ENCODE results near the gene AGO4.
"Not testable (repeated sequence)": the region's sequence is repeated elsewhere in the genome, so short reads cannot be mapped to it uniquely, and the experiment has no call there.

Gene AGO4

DNA sequence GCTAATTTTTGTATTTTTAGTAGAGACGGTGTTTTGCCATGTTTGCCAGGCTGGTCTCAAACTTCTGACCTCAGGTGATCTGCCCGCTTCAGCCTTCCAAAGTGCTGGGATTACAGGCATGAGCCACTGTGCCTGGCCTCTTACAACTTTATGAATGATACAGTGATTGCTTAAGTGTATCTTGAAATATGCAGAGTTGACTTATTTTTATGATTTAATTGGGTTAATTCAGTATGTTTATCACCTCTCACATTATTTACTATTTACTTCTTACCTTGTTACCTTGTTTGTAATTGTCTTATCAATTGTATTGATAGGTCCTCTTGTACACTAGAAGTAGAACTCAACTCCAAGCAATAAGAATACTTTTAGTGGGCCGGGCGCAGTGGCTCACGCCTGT lies 4.9 kb downstream of the AGO4 start:
- H3K36me3 ChIP-seq (ENCODE audit: control insufficient read depth, insufficient read depth, low read length); H3K4me1 ChIP-seq (ENCODE audit: control insufficient read depth, insufficient read depth, low read length); H3K4me3 ChIP-seq (ENCODE audit: low read length); H3K27me3 ChIP-seq (ENCODE audit: control insufficient read depth, insufficient read depth, low read length); H3K27ac ChIP-seq (ENCODE audit: low read length); H3K9me3 ChIP-seq (ENCODE audit: control insufficient read depth, insufficient read depth, low read length); DNase-seq (ENCODE audit: low read depth, low spot score): not testable (repeated sequence)
- no CpG with 5 or more reads among the region's 5 CpGs for WGBS (ENCODE audit: insufficient coverage, insufficient read length)

DNA sequence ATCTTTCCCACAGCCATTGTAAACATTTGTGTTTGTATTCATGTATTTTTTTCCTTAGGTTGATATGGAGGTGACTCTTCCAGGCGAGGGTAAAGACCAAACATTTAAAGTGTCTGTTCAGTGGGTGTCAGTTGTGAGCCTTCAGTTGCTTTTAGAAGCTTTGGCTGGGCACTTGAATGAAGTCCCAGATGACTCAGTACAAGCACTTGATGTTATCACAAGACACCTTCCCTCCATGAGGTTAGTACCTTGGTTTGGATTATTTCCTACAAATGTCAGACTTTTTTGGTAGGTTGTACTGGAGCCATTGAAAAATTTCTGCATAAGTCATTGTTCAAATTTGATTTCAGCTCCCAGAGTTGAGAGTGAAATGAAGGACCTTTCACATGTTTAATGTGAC lies 17.4 kb downstream of the AGO4 start:
- no peak for DNase-seq (ENCODE audit: low read depth, low spot score)
- Histone ChIP-seq H3K9me3 (ENCODE audit: control insufficient read depth, insufficient read depth, low read length) (no peaks in the 10 kb centered on the region; the same call in 1 of the 2 replicates), H3K27ac (ENCODE audit: low read length) (no peak overlapping the region), H3K27me3 (ENCODE audit: control insufficient read depth, insufficient read depth, low read length) (no peaks in the 10 kb centered on the region), H3K4me1 (ENCODE audit: control insufficient read depth, insufficient read depth, low read length) (no peaks in the 10 kb centered on the region), H3K36me3 (ENCODE audit: control insufficient read depth, insufficient read depth, low read length) (no peaks in the 10 kb centered on the region; the same call in 1 of the 2 replicates), H3K4me3 (ENCODE audit: low read length) (no peak overlapping the region)
- WGBS (ENCODE audit: insufficient coverage, insufficient read length) = no CpG with 5 or more reads among the region's 1 CpG

DNA sequence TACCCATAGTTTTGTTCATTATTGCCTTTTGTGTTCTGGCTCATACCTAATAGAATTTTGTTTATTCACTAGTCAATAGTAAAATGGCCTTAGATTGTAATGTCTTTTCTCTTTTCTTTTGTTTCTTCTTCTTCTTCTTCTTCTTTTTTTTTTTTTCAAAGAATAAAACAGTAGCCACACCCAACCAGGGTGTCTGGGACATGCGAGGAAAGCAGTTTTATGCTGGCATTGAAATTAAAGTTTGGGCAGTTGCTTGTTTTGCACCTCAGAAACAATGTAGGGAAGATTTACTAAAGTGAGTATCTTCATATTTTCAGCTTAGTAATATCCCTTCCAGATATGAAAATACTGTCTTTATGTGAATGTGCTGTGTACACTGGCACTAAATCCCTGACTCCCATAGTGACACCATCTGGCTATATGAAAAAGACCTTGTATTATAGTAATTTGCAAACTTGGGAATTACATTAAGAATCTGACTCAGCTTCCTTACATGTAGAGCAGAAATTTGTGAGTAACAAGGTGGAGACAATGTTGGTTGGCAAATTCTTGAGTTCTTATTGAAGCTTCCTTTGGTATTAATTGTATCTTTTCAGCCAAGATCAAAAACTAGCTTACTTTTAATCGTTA lies 24.6 kb downstream of the AGO4 start:
- Histone ChIP-seq H3K27ac (ENCODE audit: low read length) (no peak overlapping the region), H3K36me3 (ENCODE audit: control insufficient read depth, insufficient read depth, low read length) (no peaks in the 10 kb centered on the region), H3K4me3 (ENCODE audit: low read length) (no peak overlapping the region), H3K9me3 (ENCODE audit: control insufficient read depth, insufficient read depth, low read length) (no peaks in the 10 kb centered on the region), H3K4me1 (ENCODE audit: control insufficient read depth, insufficient read depth, low read length) (no peaks in the 10 kb centered on the region), H3K27me3 (ENCODE audit: control insufficient read depth, insufficient read depth, low read length) (no peaks in the 10 kb centered on the region)
- DNase-seq (ENCODE audit: low read depth, low spot score) = no peak
- WGBS (ENCODE audit: insufficient coverage, insufficient read length) = no CpG with 5 or more reads among the region's 2 CpGs

DNA sequence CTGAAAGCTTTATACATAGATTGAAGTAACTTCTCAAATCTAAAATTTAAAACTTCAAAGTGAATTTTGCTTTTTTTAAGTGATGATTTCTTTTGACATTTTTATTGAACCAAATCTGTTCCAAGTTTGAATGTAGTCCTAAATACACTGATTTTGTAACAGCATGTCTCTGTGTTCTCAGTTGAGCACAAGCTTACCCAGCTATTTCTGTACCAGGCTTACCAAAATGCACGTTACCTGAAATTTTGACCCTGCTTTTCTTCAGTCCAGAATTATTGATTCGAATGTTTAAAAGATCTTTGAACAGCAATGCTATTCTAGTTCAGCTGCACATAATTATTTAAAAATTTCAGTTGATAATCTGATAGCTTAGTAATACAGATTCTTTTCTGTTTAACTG lies 25.6 kb downstream of the AGO4 start:
- no peak overlapping the region for H3K27ac ChIP-seq (ENCODE audit: low read length)
- no peaks in the 10 kb centered on the region for H3K4me1 ChIP-seq (ENCODE audit: control insufficient read depth, insufficient read depth, low read length)
- no peak overlapping the region for H3K4me3 ChIP-seq (ENCODE audit: low read length)
- no CpG with 5 or more reads among the region's 2 CpGs for WGBS (ENCODE audit: insufficient coverage, insufficient read length)
- no peaks in the 10 kb centered on the region for H3K9me3 ChIP-seq (ENCODE audit: control insufficient read depth, insufficient read depth, low read length)
- DNase-seq (ENCODE audit: low read depth, low spot score) = no peak
- H3K27me3 ChIP-seq (ENCODE audit: control insufficient read depth, insufficient read depth, low read length) = no peaks in the 10 kb centered on the region
- H3K36me3 ChIP-seq (ENCODE audit: control insufficient read depth, insufficient read depth, low read length) = no peaks in the 10 kb centered on the region

DNA sequence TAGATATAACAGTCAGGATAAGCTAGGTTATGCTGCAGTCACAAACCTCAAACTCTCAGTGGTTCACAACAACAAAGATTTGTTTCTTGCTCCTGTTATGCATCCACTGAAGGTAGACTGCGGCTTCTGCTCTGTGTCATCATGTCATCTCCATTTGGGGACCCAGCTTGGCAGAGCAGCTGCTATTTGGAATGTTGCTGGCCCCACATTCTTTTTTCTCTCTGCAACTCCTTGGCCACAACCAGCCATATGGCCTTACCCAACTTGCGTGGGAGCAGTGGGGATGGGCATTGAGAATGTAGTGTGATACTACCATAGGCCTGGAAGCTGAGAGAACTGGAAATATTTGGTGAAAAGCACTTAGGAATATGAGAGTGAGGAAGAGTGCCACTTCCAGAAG lies 26.4 kb downstream of the AGO4 start:
- H3K36me3 ChIP-seq (ENCODE audit: control insufficient read depth, insufficient read depth, low read length) = no peaks in the 10 kb centered on the region
- H3K27ac ChIP-seq (ENCODE audit: low read length) = no peak overlapping the region
- DNase-seq (ENCODE audit: low read depth, low spot score) = no peak
- no peaks in the 10 kb centered on the region for H3K27me3 ChIP-seq (ENCODE audit: control insufficient read depth, insufficient read depth, low read length)
- H3K4me3 ChIP-seq (ENCODE audit: low read length) = no peak overlapping the region
- H3K4me1 ChIP-seq (ENCODE audit: control insufficient read depth, insufficient read depth, low read length) = no peaks in the 10 kb centered on the region
- no peaks in the 10 kb centered on the region for H3K9me3 ChIP-seq (ENCODE audit: control insufficient read depth, insufficient read depth, low read length)
- WGBS (ENCODE audit: insufficient coverage, insufficient read length) = no CpG with 5 or more reads among the region's 2 CpGs

DNA sequence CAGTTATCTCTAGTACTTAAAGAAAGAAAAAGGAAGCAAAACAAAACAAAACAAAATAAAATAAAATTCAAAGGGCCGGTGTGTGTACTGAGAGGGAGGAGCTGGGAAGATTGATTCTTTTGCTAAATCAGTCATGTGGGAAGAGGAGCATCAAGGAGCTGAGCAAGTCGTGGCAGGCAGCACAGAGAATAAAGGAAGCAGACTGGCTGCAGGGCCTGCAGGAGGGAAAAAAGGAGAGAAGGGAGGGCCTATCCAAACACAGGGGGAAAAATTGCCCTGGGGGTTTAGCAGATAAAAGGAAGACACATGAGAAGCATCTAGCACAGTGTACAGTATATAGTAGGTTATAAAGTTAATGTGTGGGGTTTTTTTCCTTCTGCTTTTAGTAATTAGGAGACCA lies 27.6 kb downstream of the AGO4 start:
- no CpG with 5 or more reads among the region's 2 CpGs for WGBS (ENCODE audit: insufficient coverage, insufficient read length)
- Histone ChIP-seq H3K27ac (ENCODE audit: low read length) (no peak overlapping the region), H3K9me3 (ENCODE audit: control insufficient read depth, insufficient read depth, low read length) (no peaks in the 10 kb centered on the region), H3K4me1 (ENCODE audit: control insufficient read depth, insufficient read depth, low read length) (no peaks in the 10 kb centered on the region), H3K36me3 (ENCODE audit: control insufficient read depth, insufficient read depth, low read length) (no peaks in the 10 kb centered on the region), H3K27me3 (ENCODE audit: control insufficient read depth, insufficient read depth, low read length) (no peaks in the 10 kb centered on the region), H3K4me3 (ENCODE audit: low read length) (no peak overlapping the region)
- no peak for DNase-seq (ENCODE audit: low read depth, low spot score)

DNA sequence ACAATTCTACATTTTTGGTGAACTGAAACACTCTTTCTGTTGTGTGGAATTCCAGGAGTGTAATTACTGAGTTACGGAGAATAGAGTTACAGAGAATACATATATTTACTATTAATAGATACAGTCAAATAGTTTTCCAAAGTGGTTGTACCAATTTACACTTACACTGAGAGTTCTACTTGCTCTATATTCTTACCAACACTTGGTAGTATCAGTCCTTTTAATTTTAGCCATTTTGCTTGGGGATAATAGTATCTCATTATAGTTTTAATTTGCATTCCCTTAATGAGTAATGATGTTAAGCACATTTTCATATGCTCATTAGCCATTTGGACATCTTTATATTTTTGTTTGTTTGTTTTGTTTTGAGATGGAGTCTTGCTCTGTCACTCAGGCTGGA lies 28.9 kb downstream of the AGO4 start:
- no peak overlapping the region for H3K27ac ChIP-seq (ENCODE audit: low read length)
- H3K36me3 ChIP-seq (ENCODE audit: control insufficient read depth, insufficient read depth, low read length) = no peaks in the 10 kb centered on the region; the same call in 1 of the 2 replicates
- no peaks in the 10 kb centered on the region for H3K4me1 ChIP-seq (ENCODE audit: control insufficient read depth, insufficient read depth, low read length)
- no peak for DNase-seq (ENCODE audit: low read depth, low spot score)
- no CpG with 5 or more reads among the region's 1 CpG for WGBS (ENCODE audit: insufficient coverage, insufficient read length)
- H3K27me3 ChIP-seq (ENCODE audit: control insufficient read depth, insufficient read depth, low read length) = no peaks in the 10 kb centered on the region
- H3K4me3 ChIP-seq (ENCODE audit: low read length) = no peak overlapping the region
- H3K9me3 ChIP-seq (ENCODE audit: control insufficient read depth, insufficient read depth, low read length) = no peaks in the 10 kb centered on the region

DNA sequence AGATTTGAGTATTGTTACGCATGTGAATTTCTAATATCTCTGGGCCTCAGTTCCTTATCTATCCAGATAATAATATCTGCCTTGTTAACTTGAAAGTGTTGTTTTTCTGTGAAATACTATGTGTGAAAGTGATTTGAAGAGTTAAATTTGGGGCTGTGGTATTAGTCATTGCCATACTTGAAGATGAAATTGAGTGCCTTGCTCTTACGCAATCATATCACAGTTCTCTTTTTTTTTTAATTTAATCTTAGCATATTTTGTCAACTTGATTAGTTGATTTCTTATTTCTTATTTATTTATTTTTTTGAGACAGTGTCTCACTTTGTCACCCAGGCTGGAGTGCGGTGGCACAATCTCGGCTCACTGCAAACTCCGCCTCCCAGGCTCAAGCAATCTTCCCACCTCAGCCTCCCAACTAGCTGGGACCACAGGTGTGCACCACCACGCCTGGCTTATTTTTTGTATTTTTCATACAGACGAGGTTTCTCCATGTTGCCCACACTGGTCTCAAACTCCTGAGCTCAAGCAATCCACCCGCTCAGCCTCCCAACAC lies 31.0 kb downstream of the AGO4 start:
- Histone ChIP-seq H3K4me1 (ENCODE audit: control insufficient read depth, insufficient read depth, low read length) (no peaks in the 10 kb centered on the region), H3K36me3 (ENCODE audit: control insufficient read depth, insufficient read depth, low read length) (no peaks in the 10 kb centered on the region; the same call in 1 of the 2 replicates), H3K4me3 (ENCODE audit: low read length) (no peak overlapping the region), H3K27me3 (ENCODE audit: control insufficient read depth, insufficient read depth, low read length) (no peaks in the 10 kb centered on the region), H3K27ac (ENCODE audit: low read length) (no peak overlapping the region), H3K9me3 (ENCODE audit: control insufficient read depth, insufficient read depth, low read length) (no peaks in the 10 kb centered on the region)
- no CpG with 5 or more reads among the region's 8 CpGs for WGBS (ENCODE audit: insufficient coverage, insufficient read length)
- DNase-seq (ENCODE audit: low read depth, low spot score) = no peak

DNA sequence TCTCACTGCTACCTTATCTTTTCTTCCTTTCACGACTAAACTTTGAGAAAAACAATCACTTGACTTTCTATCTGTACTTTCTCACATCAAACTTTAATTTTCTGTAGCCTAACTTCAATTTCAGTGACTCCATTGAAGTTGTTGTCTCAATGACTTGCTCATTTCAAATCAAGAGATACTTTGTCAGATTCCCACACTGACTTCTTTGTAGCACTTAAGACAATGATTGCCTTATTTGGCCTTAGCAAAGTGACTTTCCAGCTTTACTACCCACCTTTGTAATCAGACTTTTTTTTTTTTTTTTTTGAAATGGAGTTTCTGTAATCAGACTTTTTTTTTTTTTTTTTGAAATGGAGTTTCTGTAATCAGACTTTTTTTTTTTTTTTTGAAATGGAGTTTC lies 37.0 kb downstream of the AGO4 start:
- Histone ChIP-seq H3K36me3 (ENCODE audit: control insufficient read depth, insufficient read depth, low read length) (no peaks in the 10 kb centered on the region; the same call in 1 of the 2 replicates), H3K27ac (ENCODE audit: low read length) (no peak overlapping the region), H3K27me3 (ENCODE audit: control insufficient read depth, insufficient read depth, low read length) (no peaks in the 10 kb centered on the region), H3K4me1 (ENCODE audit: control insufficient read depth, insufficient read depth, low read length) (no peaks in the 10 kb centered on the region), H3K9me3 (ENCODE audit: control insufficient read depth, insufficient read depth, low read length) (no peaks in the 10 kb centered on the region), H3K4me3 (ENCODE audit: low read length) (no peak overlapping the region)
- WGBS (ENCODE audit: insufficient coverage, insufficient read length) = 100% methylated on average over 1 of the region's 1 CpG
- DNase-seq (ENCODE audit: low read depth, low spot score) = no peak

DNA sequence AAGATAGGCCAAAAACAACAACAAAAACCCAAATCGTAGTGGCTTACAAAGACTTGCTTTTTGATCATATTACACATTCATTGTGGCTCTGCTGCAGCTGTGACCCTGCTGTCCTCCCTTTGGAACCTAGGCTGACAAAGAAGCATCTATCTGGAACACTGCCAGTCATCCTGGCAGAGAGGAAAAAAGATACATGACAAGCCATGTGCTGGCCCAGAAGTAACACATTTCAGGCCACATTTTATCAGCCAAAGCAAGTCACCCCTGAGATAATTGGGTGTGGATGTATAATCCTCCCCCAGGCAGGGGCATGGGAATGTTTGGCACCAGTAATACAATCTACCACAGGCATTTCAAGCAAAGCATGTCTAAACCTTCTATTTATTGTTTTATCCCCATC lies 38.0 kb downstream of the AGO4 start:
- no peaks in the 10 kb centered on the region; the same call in 1 of the 2 replicates for H3K36me3 ChIP-seq (ENCODE audit: control insufficient read depth, insufficient read depth, low read length)
- no peak for DNase-seq (ENCODE audit: low read depth, low spot score)
- H3K4me3 ChIP-seq (ENCODE audit: low read length) = no peak overlapping the region
- no CpG with 5 or more reads among the region's 1 CpG for WGBS (ENCODE audit: insufficient coverage, insufficient read length)
- H3K4me1 ChIP-seq (ENCODE audit: control insufficient read depth, insufficient read depth, low read length) = no peaks in the 10 kb centered on the region; the same call in 1 of the 2 replicates
- no peaks in the 10 kb centered on the region for H3K9me3 ChIP-seq (ENCODE audit: control insufficient read depth, insufficient read depth, low read length)
- H3K27me3 ChIP-seq (ENCODE audit: control insufficient read depth, insufficient read depth, low read length) = no peaks in the 10 kb centered on the region
- no peak overlapping the region for H3K27ac ChIP-seq (ENCODE audit: low read length)
